Kidney capillary endothelial cell (primary cell): ENCODE measurements around the gene SNCA.
A peak's percentile ranks its signal among the peaks of the same experiment; 100 is the strongest.

Source experiments
- DNase-seq: peaks from one replicate; pipeline ENCODE4 v3.0.0-alpha.2; 2018; ENCODE audit warnings: low spot score

SNCA gene

DNA sequence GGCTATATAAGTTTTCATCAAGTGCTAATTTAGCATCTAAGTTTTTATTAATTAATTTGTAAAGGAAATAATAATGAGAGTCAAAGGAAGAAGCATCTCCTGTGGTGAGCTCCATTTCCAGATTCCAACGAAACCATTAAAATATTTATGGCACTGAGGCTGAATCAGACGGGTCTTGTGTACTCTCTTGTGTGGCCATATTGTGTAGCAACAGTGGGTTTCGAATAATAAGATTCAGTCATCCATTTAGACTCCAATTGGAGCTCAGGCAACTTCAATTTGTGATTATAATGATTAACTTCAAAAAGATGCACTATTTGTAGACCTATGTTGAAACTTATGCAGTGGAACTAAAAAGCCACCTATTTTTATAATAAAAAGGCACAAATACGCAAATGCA is 82.4 kb downstream of the SNCA start:
- no peak for DNase-seq

DNA sequence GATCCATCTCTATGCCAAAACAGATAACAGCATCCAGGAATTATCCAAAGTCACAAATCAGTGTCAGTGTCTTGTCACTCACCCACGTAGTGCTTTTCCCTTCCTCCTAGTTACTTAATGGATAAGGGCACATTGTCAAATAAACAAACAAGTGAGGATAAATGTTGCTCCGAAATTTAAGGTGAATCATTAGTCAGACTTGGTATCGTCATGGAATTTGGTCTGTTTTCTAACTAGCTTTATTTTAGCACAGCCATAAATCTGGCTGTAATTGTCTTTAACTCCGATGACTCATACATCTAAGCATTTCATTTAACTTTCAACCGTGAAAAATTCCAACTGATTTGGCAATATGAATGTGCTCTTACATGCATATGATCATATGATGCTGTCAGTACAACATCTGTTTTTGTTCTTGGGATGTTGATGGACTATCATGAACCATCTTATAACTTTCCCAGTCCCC is 83.3 kb downstream of the SNCA start:
- DNase-seq, result peak; percentile 89

DNA sequence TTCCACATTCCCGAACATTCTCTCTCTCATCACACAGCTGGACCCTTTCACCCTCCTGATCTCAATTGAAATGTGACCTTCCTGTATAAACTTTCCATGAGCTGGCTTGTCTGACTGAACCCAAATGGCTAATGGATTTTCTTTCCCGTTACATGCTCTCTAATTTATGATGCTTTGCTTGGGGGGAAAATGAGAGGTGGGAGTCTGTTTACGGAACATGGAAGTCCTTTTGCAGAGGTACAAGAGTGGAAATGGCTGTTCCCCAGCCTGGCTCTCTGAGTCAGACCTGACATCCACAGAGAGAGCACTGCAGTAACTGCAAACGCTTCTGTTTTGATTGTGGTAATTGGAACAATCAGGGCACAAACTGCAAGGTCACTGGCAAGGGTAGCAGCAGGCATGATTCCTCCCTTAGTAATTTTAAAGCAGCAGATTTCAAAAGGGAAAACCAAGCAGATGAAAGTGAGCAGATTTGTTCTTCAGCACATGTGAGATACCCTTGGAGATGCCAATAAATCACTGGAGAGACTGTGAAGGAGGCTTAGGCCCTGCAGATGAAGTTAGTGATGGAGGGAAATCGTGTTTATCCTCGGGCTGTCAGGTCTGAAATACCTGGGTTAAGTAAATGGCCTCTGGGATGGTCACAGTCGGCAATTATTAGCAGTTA is 83.9 kb downstream of the SNCA start:
- peak; percentile 18 for DNase-seq

DNA sequence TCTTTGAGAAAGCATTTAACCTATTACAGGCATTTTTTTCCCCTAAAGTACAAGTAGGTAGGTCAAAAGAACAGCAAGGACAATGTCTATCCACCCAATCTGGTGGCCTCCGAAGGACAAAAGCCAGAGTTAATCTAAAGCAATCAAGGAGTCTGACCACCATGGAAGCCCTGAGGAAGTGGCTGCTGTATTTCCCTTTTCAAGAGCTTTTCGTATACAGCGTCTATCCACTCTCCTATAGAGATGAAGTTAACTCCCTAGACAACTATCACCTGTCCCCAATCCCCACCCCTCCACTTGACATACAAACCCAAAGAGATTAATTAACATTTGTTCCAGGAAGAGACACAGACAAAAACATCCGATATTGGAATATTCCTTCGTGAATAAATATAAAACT is 85.5 kb downstream of the SNCA start:
- DNase-seq, result no peak

DNA sequence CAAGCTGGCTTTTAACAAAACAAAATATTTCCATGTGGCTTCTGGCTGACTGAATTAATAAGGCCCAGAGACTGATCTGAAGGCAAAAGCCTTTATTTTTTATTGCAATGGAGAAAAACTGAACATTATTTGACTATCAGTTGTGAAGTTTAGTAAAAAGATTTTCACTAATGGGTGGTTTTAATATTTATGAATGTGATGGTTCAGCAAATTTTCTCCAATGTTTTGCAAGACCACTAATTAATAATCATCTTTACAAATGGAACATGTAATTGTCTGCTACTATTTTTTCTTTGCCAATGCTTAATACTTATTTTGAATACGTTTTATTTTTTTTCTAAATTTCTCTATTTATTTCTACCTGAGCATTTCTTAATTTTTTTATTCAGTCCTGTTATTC is 90.6 kb downstream of the SNCA start:
- DNase-seq, result no peak

DNA sequence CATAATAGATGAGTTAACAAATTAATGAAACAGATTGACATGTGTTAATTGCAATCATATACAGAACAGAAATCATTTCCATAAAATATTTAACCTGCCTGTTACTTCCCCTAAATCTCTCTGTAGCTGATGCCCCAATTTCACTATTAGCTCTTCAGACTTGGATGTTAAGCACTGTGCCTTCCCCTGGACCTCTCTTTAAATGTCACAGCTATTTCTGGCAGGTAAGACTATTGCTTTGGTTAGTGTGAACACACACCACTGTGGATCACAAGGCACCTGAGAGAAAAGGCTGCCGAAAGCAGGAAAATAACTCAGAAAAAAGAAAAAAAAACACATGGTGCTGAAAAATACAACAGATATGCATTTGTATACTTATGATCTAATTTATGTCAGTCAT is 91.3 kb downstream of the SNCA start:
- DNase-seq, result no peak

DNA sequence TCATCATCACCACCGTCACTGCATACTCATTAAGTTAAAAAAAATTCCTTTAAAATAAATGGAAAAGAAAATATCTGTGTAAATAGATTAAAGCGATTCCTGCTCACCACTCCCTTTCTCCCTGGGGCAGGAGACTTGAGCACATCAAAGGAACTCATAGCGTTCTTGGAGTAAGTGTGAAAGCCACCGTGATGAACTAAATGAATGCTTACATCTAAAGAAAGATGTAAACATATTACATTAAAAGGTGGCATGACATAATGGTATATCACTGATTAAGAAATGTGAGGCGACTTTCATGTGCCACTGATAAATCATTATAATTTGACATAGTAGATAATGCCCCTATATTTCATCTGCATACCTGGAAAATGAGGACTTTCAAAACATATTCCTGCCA is 92.0 kb downstream of the SNCA start:
- DNase-seq, result no peak

DNA sequence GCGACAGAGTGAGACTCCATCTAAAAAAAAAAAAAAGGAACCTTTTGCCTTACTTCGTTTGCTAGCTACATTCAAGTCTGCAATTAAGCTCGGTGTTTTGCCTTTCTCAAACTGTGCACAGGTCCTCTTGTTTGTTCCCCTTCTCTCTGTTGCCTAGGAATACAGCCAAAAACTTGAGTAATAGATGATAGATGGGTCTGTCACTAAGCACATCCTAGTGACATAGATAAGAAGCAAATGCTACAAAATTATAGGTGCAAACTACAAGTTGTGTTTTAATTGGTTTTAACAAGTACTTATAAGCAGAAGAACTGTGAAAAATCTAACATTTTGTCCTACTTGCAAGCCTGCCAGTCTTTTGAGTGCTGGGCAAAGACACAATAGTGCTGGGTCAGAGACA is 95.2 kb downstream of the SNCA start:
- no peak for DNase-seq

DNA sequence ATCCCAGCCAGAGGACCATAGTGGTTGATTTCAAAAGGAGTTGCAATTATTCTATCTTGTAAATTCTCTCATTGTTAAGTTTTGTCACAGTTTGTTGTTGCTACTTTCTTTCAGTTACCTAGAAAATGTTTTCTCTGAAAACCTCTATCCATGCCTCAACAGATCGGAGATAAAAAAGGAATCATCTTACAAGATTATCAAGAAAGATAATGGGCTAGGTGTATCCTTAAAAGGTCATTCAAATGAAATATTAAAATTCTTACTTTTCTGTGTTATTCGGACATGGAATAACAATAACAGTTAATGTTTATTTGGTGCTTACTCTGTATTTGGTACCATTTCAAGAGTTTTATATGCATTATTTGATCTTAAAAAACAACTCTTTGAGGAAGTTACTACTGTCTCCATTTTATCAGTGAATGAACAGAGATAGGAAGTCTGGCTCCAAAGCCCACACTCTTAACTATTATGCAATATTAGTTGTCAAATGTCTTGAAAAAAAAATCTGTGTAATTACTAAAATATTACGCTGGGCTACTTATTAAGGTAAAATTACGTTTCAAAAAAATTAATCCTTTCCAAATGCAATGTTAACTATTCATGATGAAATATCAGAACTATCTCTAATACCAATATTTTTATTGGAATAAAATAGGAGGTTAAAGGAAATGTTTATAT is 97.5 kb downstream of the SNCA start:
- DNase-seq, result no peak

DNA sequence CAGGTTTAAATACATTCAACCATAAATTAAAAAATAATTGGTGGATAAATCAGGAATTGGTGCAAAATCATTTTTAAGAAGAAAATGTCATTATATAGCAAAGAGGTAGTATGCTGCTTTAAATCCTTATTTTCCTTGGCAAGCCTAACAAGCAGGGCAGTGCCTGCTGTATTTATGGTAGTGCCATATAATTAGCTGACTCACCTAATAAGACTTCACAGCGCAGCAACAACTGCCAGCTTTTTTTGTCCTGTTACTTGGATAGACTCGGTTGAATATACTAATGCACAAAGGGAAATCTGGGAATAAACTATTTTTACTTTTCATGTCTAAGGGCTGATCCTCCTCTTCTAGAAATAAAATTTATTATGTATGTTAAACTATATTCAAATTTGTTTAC is 99.1 kb downstream of the SNCA start:
- no peak for DNase-seq

DNA sequence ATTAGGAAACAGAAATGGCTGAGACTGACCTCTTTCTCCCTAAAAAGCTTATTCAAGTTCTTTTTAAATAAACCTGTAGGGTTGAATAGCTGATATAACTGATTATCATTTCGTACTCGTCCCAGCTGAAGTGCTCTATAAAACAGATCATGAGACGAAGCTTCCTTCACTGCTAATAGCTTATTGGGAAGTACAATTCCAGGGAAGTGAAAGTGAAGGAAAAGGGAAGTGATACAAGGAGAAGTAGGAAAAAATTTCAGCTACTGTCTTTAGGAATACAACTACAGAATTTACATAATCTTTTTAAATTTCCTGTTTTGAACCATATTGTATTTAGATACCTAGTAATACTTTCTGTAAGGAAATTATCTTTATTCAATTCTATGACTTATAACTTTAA is 103.0 kb downstream of the SNCA start:
- no peak for DNase-seq

DNA sequence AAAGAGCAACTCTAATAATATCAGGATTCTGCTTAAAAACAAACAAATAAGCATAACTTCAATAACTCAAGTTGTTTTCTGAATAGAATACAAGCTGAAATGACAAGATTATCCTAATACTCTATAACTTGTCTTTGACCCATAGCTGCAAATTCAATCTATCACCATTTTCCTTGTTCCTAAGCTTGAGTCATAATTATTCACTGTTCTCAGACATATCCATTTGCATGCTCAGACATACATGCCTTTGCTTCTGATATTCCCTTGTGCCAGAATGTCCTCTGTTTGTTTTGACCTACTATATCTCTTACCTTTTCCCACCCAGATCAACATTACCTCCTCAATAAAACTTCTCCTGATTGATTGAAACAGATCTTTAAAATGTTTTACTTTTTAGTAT is 109.7 kb downstream of the SNCA start:
- no peak for DNase-seq

DNA sequence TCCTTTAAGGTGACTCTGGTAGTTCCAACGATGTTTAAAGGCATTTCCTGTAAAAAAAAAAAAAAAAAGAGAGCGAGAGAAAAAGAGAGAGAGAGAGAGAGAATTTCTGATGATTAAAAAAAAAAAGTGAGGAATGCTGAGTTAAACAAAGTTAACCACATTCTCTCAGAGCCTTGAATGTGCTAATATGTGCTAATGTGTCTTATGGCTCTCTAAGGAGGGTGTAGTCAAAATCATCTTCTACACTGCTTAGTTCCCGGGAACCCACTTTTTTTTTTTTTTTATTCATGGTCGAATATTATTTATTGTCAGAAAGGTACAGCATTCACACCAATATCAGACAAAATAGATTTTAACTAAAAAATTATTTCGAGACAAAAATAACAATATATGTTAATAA is 111.7 kb downstream of the SNCA start:
- DNase-seq, result no peak

DNA sequence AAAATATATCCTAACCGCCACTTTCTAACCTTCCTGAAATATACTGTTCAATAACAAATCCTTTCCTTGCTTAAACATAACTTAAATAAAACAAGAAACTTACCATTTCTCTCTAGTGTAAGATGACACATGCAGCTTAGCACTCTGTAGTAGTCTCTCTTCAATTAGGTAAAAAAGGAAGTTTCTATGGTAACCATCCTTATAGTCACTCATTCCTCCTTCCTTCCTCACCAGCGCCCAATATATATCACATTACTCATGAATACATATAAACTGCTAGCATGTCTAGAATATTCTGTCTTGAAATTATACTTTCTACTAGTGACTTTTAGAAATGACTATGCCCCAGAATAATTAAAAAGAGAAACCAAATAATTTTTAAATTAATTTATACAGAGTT is 112.2 kb downstream of the SNCA start:
- peak; percentile 70 for DNase-seq

DNA sequence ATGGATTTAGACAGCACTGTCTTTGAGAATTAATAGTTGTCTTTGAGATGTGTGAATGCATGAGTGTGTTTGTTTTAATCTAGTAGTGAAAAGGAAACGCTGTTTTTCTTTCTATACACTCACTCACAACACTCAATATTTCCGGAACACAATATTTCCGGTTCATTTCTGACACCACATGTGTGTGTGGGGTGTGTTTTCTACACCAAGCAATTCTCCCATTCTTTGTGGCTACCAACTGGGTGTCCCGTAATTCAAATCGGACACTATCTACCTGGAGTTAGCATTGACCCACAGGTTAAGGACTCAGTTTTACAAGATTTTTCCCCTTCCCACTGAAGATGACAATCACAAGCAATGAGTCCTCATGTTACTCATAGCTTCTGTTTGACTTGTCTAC is 113.9 kb downstream of the SNCA start:
- DNase-seq, result no peak

DNA sequence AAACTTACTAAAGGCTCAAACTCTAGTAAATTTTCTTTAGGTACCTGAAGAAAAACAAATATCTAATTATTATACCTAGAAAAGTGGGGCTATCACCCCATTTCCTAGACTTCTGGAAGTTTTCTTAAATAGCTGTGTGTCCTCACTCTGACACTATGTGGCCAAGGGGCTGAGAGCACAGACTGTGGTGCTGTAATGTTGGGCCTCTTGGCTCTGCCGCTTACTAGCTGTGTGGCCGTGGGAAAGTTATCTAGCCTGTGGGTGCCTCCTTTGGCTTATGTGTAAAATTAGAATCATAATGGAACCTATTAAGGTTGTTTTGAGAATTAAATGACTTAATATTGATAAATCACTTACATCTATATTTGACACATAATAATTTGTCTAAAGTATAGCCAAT is 114.4 kb downstream of the SNCA start:
- no peak for DNase-seq

DNA sequence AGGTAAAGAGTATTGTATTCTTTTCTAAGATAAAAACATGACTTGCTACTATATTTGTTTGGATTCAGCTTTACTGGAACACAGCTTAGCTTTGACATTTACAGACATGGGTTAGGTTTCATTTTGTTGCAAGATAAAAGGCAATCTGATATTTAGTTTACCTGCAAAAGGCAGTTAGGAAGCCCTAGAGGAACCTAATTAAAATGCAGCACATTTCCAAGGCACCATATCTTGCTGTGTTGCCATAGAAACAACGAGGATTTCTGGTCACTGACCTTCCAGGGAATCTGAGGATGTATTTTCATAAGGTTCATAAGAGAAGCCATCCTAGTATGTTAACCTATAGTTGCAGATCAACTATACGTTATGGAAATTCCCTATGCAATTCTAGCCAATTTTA is 116.0 kb downstream of the SNCA start:
- no peak for DNase-seq

DNA sequence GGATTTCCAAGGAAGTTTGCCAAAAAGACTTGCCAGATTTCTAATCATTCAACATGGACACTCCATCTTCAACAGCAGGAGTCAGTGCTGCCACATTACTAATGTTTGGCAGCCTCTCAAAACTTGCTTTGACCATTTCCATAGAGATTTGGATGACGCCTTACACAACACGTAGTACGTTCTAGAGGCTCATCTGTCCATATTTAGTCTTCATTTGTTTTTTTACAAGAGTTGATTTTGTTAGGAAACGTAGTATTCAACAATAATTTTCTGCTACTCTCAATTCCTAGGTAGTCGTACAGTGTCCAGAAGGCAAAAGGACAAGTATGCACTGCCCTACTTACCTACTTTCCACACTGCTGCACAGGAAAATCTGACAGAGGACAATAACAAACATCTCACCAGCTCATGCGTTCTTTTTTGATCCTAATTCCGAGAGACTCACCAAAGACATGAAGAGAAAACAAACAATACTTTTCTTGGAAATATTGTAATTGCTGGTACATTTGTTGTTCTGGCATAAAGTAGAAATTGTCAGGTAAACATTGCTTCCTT is 117.3 kb downstream of the SNCA start:
- no peak for DNase-seq

DNA sequence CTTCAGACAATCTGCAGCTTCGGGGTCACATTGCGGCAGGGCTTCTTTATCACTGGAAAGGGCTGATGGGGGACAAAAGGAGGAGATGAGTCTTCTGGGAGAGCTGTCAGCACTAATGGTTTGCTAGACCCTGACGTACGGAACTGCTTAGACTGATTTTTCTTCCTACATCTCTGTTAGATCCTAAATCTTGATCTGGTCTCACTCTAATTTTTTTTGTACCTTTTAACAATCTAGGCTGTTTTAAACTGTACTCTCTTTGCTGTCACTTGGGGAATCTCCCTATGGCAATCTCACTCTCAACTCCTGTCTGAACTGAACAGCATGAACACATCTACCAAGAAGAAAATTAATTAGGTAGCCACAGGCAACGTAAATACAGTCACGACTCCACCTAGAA is 120.1 kb downstream of the SNCA start:
- DNase-seq, result no peak

DNA sequence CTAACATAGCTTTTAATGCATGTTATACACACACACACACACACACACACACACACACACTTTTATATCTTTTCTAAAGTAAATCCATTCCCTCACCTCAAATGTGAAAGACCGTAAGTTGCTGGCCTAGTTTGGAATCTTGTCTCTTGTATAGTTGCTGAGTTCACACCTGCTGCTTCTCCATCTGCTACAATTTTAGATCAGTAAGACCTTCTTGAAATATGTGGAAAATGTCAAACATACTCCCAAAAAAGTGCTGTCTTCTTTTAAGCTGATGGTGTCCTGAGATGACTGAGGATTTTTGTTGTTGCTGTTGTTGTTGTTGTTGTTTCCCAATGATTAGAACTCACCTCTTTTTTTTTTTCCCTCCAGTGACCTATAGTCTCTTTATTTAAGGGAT is 121.3 kb downstream of the SNCA start:
- no peak for DNase-seq

DNA sequence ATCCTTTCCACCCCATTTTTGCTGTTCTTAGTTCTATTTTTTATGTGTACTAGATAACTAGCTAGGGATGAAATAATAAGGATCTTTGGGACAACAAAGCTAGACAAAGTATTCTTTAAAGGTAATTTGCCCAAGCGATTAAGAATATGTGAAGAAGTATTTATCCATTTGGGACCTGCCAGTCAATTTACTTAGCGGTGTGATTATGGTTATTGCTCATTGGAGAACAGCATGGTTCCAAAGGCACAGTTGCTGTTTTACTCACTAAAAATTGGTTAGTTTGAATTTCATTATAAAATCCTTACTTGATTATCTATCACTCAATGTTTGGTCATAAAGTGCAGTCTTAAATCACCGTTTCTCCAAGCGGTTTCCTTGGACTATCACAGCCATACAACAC is 124.1 kb downstream of the SNCA start:
- no peak for DNase-seq

DNA sequence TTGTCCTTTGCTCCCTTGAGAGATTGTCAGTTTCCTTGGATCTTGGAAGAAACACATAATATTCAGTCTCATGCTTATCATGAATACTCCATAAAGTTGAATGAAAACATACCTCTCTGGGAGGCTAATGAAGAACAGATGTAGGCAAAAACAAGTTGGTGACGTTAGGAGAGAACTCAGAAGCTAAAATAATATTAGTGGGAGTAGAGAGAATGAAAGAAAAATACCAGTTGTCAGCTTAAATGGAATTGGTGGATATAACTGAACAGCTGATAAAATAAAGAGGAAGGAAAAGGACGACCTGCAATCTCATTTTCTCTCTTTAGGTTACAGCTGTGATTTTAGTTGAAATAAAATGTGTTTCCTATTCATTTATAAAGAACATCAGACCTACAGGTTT is 124.8 kb downstream of the SNCA start:
- no peak for DNase-seq

DNA sequence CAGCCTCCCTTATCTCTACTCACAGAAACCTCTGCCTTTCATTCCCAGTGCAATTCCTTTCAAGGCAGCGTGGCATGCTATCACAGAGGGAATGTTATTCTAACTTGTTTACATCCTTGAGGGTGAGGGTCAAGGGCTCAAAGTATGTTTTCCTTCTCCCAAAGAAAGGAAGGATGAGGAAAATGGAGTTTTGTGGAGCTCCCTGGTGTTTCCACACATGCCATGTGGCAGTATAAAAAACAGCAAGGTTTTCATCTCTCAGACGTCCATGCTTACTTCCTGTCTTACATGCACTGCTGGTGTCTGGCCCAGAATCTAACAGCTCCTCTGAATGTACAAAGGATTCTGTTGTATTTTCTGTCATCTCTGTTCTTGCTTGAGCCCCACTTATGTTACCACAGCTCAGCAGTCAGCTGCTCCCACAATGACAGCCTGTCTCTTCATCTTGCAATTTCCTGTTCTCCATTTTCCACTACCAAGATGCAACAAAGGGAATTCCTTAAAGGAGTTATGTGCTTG is 128.0 kb downstream of the SNCA start:
- DNase-seq, result no peak

DNA sequence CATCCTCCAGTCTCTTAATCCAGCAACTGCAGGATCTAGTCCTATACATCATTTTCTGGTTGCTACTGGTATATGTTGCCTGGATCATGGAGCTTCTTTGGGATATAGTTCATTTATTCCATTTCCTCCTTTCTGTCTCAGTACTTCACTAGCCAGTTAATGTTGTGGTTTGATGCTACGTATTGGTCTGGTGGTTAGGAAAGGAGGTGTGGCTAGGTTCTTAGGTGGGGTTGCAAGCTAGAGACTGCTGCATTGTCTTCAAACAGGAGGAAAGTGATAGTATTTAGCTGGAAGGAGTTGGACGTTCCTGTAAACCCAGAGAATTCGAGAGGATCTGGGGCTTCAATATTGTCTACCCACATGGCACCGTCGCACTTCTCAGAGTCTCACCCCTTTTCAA is 129.5 kb downstream of the SNCA start:
- no peak for DNase-seq
